Heart left ventricle (tissue), 16 donors: ENCODE data around the gene DIP2C. TPM values are rescaled to one million over a fixed set of nuclear protein-coding genes. Genes with fewer than 3 reads are reported as not detected.
"Not testable (repeated sequence)": the region's sequence is repeated elsewhere in the genome, so short reads cannot be mapped to it uniquely, and the experiment has no call there.

Experiments
- ATAC-seq, 4 donors: fragments of 200-7000 bp; cut with Tn5 transposase; one replicate each; pipeline ENCODE4 v1.9.1; 2020 to 2022; ENCODE audit warnings: moderate library complexity in 4 of 4, mild to moderate bottlenecking in 3 of 4, moderate number of reproducible peaks in 1 of 4
- DNase-seq, 5 donors: peaks; one replicate each; pipeline ENCODE4 v3.0.0-alpha.2; 2020
- H3K27ac ChIP-seq, 12 donors: fragments of 200-600 bp; sonication (generic) in 4 of 12; one replicate each; pipeline versions ENCODE4 v1.5.0 to v1.8.0; 2016 to 2022; ENCODE audit warnings: mild to moderate bottlenecking in 2 of 12
- H3K27me3 ChIP-seq, 9 donors: fragments of 200-600 bp; sonication (generic) in 2 of 9; one replicate each; pipeline versions ENCODE4 v1.5.1 to v1.8.0; 2016 to 2022; ENCODE audit warnings: mild to moderate bottlenecking in 3 of 9
- H3K36me3 ChIP-seq, 9 donors: fragments of 200-600 bp; sonication (generic) in 2 of 9; one replicate each; pipeline versions ENCODE4 v1.5.0 to v1.8.0; 2018 to 2022; ENCODE audit warnings: mild to moderate bottlenecking in 2 of 9
- H3K4me1 ChIP-seq, 12 donors: fragments of 200-600 bp; sonication (generic) in 4 of 12; one replicate each; pipeline versions ENCODE4 v1.5.0 to v1.8.0; 2016 to 2022; ENCODE audit warnings: mild to moderate bottlenecking in 3 of 12
- H3K4me3 ChIP-seq, 12 donors: fragments of 200-600 bp; sonication (generic) in 4 of 12; one replicate each; pipeline versions ENCODE4 v1.5.0 to v1.8.0; 2017 to 2022; ENCODE audit warnings: mild to moderate bottlenecking in 9 of 12, moderate library complexity in 4 of 12
- H3K9me3 ChIP-seq, 12 donors: fragments of 200-600 bp; sonication (generic) in 4 of 12; one replicate each; pipeline versions ENCODE4 v1.5.0 to v1.8.0; 2016 to 2022; ENCODE audit warnings: mild to moderate bottlenecking in 1 of 12
- POLR2A ChIP-seq, 2 donors: fragments of 450-650 bp; IDR thresholded peaks; one replicate each; pipeline ENCODE4 v1.6.1; 2017; ENCODE audit warnings: antibody characterized with exemption in 2 of 2, mild to moderate bottlenecking in 2 of 2, moderate library complexity in 2 of 2
- WGBS, 4 donors: extraction: QIAGEN DNeasy Blood & Tissue Kit in 2 of 4; methylation state at CpG; one replicate each; pipeline versions ENCODE4 v1.1.5 to v1.1.7; 2013 to 2018; 5-methylcytosine and 5-hydroxymethylcytosine counted together
- intact Hi-C, 10 donors: fragments of 100-400 bp; cut with DNase I; formaldehyde crosslinking; loops; one replicate each; pipeline versions ENCODE4 v1.11.1 to v1.14.2; 2022
- polyA plus RNA-seq, 2 donors: library from polyadenylated mRNA; stranded (reverse); fragments of 200-250 nt; gene quantifications; one replicate each; pipeline ENCODE4 v1.2.3, GENCODE V29; 2013
- total RNA-seq, 9 donors: library from RNA; depleted of rRNA in 2 of 9; stranded (reverse); fragments of >200 nt in 2 of 9; fragmentation: NEBNext Ultra II Directional in 3 of 9; extraction: Animal tissue kit (Norgen Biotek cat#: 25700) in 3 of 9; gene quantifications; one replicate each; pipeline versions ENCODE4 v1.1.0 to v1.2.4, GENCODE V29; 2016 to 2023
- TF ChIP-seq, protein P1 (sequence below), 12 donors: fragments of 200-600 bp; sonication (generic) in 4 of 12; IDR thresholded peaks; one replicate each; pipeline versions ENCODE4 v1.5.0 to v1.8.0; 2018 to 2022; ENCODE audit warnings: antibody characterized with exemption in 12 of 12, mild to moderate bottlenecking in 5 of 12
- donor health status: ischemic (EF 13 %, LVEDD 7.1; RV severe dilation, severe dysfunction).
- donor health status: healthy with polysubstance abuse.
- donor health status: DM: no; HTN: yes; CAD: no.
- donor health status: DM: no; HTN: no; CAD: no.
- donor health status: ischemic (EF 25% LVEDD 6.9; RV normal size, moderate dysfunction).
- donor health status: ischemic (EF 25% LVEDD 5.7; RV mildly dilated, moderate dysfunction).
- donor health status: healthy.
- donor health status: DM: yes; HTN: yes; CAD: no.
- donor health status: ischemic (EF 35%, LVEDD 5.7; RV mildly dilated, moderate dysfunction).
- donor health status: nonischemic (EF 11% LVEDD 7.7; RV severe dilation, severe dysfunction).
- donor health status: DM: yes; HTN: yes; CAD: no.
- donor health status: PGD.
- donor health status: ischemic (EF 29% LVEDD 5.4; RV normal size, mild dysfunction).
- donor health status: nonischemic (EF 23%, LVEDD 6.1; RV moderate dilation, normal function).

Gene DIP2C
- total and polyA plus RNA-seq, 11 donors: 7.4 to 43.1 (median 28.5) TPM

DNA sequence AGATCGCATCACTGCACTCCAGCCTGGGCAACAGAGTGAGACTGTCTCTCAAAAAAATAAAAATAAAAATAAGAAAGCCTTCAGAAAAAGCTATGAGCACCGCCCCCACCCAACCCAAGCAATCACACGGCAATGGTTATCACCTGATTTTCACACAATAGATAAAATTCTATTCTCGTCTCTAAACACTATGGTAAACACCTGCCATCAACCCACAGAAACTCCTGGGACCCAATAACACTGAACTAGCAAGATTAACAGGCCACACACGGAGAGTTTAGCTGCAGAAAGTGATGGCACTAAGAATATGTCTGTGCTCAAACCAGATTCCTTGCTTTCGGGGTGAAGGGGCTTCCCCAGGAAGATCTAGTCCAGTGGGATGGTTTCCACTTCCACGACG is 173.8 kb downstream of the DIP2C start:
- Histone ChIP-seq H3K4me3 (no peak overlapping the region), H3K36me3 (no peaks in the 10 kb centered on the region), H3K4me1 (peaks cover 0 to 32% (median 17%) of the 10 kb centered on the region in 12 donors), H3K27me3 (no peaks in the 10 kb centered on the region), H3K27ac (peak overlapping the region in 1 of 12 donors; percentile 30), H3K9me3 (no peaks in the 10 kb centered on the region)
- DNase-seq (no peak), ATAC-seq (no peak)
- intact Hi-C loops: loop anchor here in 6 of 10 donors (10.0 kb wide), 4 partner anchors 99 to 279 kb away; partner anchors contain the start of gene DIP2C (in 2 of the 6)
- TF ChIP-seq, protein P1, sequence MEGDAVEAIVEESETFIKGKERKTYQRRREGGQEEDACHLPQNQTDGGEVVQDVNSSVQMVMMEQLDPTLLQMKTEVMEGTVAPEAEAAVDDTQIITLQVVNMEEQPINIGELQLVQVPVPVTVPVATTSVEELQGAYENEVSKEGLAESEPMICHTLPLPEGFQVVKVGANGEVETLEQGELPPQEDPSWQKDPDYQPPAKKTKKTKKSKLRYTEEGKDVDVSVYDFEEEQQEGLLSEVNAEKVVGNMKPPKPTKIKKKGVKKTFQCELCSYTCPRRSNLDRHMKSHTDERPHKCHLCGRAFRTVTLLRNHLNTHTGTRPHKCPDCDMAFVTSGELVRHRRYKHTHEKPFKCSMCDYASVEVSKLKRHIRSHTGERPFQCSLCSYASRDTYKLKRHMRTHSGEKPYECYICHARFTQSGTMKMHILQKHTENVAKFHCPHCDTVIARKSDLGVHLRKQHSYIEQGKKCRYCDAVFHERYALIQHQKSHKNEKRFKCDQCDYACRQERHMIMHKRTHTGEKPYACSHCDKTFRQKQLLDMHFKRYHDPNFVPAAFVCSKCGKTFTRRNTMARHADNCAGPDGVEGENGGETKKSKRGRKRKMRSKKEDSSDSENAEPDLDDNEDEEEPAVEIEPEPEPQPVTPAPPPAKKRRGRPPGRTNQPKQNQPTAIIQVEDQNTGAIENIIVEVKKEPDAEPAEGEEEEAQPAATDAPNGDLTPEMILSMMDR (IDR thresholded peaks at IDR 0.05): no peak
- TF ChIP-seq POLR2A (IDR thresholded peaks at IDR 0.05): no peak
- 61 to 72% (median 66%) methylated on average over 8 of the region's 8 CpGs for WGBS, 4 donors

DNA sequence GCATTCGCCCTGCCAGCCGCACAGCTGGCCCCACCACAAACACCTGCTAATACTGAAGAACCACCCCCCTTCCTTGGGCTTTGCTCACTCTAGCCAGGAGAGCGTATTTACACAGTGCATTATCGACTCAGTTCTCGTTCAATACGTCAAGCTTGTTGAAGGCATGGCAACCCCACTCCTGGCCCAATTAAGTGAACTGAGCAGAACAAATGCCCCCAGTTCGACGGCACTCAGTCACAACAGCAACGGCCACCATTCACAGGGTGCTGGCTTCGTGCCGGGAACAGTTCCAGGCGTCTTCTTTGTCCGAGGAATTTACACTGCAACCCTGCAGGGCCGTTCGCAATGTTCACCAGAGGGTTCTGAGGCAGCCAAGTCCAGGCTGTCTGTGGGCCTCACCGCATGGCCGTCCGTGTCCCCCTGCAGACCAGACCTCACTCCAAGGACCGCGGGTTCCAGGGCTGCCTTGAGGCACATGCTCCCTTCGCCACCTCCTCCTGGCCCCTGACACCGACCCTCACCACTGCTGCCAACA is 175.3 kb downstream of the DIP2C start:
- Histone ChIP-seq H3K9me3 (no peaks in the 10 kb centered on the region), H3K4me1 (peaks cover 0 to 47% (median 24%) of the 10 kb centered on the region in 12 donors), H3K4me3 (no peak overlapping the region), H3K27ac (peak overlapping the region in 1 of 12 donors; percentile 55), H3K36me3 (no peaks in the 10 kb centered on the region), H3K27me3 (no peaks in the 10 kb centered on the region)
- ATAC-seq (no peak), DNase-seq (peak in 2 of 5 donors; percentile 48 to 57)
- intact Hi-C loops: loop anchor here in 9 of 10 donors (5.0 to 10.0 kb wide), 7 partner anchors 101 to 418 kb away; partner anchors contain the start of genes DIP2C (in 6 of the 9) and LARP4B (in 1 of the 9)
- WGBS, 4 donors: 73 to 81% (median 79%) methylated on average over 21 to 22 of the region's 22 CpGs
- TF ChIP-seq POLR2A (IDR thresholded peaks at IDR 0.05): no peak
- TF ChIP-seq, protein P1 (IDR thresholded peaks at IDR 0.05): no peak

DNA sequence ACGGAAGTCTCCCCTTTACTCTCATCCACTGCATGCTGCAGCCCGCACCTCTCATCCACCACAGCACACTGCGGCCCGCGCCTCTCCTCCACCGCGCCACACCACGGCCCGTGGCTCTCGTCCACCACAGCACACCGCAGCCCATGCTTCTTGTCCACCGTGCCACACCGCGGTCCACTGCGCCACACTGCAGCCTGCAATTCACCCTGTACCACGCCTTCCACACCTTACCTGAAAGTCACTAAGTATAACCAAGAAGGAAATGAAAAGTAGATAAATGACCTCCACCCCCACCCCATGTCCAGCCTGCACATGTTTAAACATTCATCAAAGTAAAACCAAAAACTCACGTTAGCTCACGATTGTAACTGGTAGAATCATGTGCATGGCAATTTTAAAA is 176.1 kb downstream of the DIP2C start:
- WGBS, 4 donors: 90 to 96% (median 93%) methylated on average over 18 of the region's 18 CpGs
- peak overlapping the region in 1 of 12 donors; percentile 55 for H3K27ac ChIP-seq
- DNase-seq: peak in 1 of 5 donors; percentile 4
- peaks cover 0 to 54% (median 24%) of the 10 kb centered on the region in 12 donors for H3K4me1 ChIP-seq
- intact Hi-C loops: loop anchor here in 9 of 10 donors (5.0 to 10.0 kb wide), 7 partner anchors 101 to 419 kb away; partner anchors contain the start of genes DIP2C (in 6 of the 9) and LARP4B (in 1 of the 9)
- no peaks in the 10 kb centered on the region for H3K27me3 ChIP-seq
- no peak for TF ChIP-seq POLR2A (IDR thresholded peaks at IDR 0.05)
- TF ChIP-seq, protein P1 (IDR thresholded peaks at IDR 0.05): no peak
- H3K36me3 ChIP-seq: no peaks in the 10 kb centered on the region
- no peaks in the 10 kb centered on the region for H3K9me3 ChIP-seq
- no peak for ATAC-seq
- H3K4me3 ChIP-seq: no peak overlapping the region

DNA sequence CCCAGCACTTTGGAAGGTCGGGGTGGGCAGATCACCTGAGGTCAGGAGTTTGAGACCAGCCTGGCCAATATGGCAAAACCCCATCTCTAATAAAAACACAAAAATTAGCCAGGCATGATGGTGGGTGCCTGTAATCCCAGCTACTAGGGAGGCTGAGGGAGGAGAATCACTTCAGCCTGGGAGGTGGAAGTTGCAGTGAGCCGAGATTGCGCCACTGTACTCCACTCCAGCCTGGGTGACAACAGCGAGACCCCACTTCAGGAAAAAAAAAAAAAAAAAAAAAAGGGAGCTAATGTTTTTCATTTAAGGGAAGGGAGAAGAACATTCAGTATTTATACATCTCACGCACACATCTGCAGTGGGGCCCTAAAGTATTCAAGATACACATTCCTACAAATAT is 176.8 kb downstream of the DIP2C start:
- not testable (repeated sequence) for H3K4me3 ChIP-seq, ATAC-seq, H3K36me3 ChIP-seq, H3K9me3 ChIP-seq, H3K27me3 ChIP-seq
- peak in 1 of 5 donors; percentile 5 for DNase-seq
- Histone ChIP-seq H3K4me1 (peaks cover 0 to 54% (median 24%) of the 10 kb centered on the region in 12 donors), H3K27ac (peak overlapping the region in 1 of 12 donors; percentile 86)
- intact Hi-C loops: loop anchor here in 9 of 10 donors (5.0 to 10.0 kb wide), 7 partner anchors 102 to 420 kb away; partner anchors contain the start of genes DIP2C (in 6 of the 9) and LARP4B (in 1 of the 9)
- 95 to 97% (median 96%) methylated on average over 5 of the region's 5 CpGs for WGBS, 4 donors
